ENCODE results near the gene MRPL58. TPM values are rescaled to one million over a fixed set of nuclear protein-coding genes. Genes with fewer than 3 reads are reported as not detected.

Gene MRPL58
- total and polyA plus RNA-seq, 2 of the 8 experiments (the other 6 are each of a cell fraction or from before 2014, with no cell fraction given) = 43.6 to 49.1 TPM

- no peak for TF ChIP-seq YY1 (IDR thresholded peaks at IDR 0.05; ENCODE audit: low read depth, low read length)
These were observed 56.3 kb downstream of the MRPL58 start (continued) for GRCh38 chr17:75068750-75069149.
